Peyer's patch (tissue), 4 donors: ENCODE data around the gene ANKRD18A. TPM values are rescaled to one million over a fixed set of nuclear protein-coding genes. Genes with fewer than 3 reads are reported as not detected.

ENCODE experiments used
- DNase-seq, 3 donors: peaks; one replicate each; pipeline ENCODE4 v3.0.0-alpha.2; 2017 to 2019
- H3K27ac ChIP-seq, 4 donors: fragments of 200-600 bp; sonication (generic); one replicate each; pipeline ENCODE4 v1.5.1; 2016 to 2019
- H3K27me3 ChIP-seq, 2 donors: fragments of 200-600 bp; sonication (generic); one replicate each; pipeline ENCODE4 v1.5.1; 2019
- H3K36me3 ChIP-seq, 3 donors: fragments of 200-600 bp; sonication (generic); one replicate each; pipeline ENCODE4 v1.5.1; 2016 to 2019
- H3K4me1 ChIP-seq, 4 donors: fragments of 200-600 bp; sonication (generic); one replicate each; pipeline ENCODE4 v1.5.1; 2016 to 2019
- H3K4me3 ChIP-seq, 4 donors: fragments of 200-600 bp; sonication (generic); 1 replicate in 3 of 4; 2 replicates in 1 of 4; pipeline ENCODE4 v1.5.1; 2016 to 2019; ENCODE audit warnings: mild to moderate bottlenecking in 1 of 4
- H3K9me3 ChIP-seq, 4 donors: fragments of 200-600 bp; sonication (generic); one replicate each; pipeline ENCODE4 v1.5.1; 2016 to 2019; ENCODE audit warnings: mild to moderate bottlenecking in 1 of 4
- POLR2A ChIP-seq, 2 donors: fragments of 450-650 bp; IDR thresholded peaks; one replicate each; pipeline ENCODE4 v1.5.1; 2017; ENCODE audit warnings: antibody characterized with exemption in 2 of 2, mild to moderate bottlenecking in 2 of 2, moderate library complexity in 2 of 2
- total RNA-seq, 4 donors: library from RNA; depleted of rRNA; stranded (reverse); fragments of >200 nt; gene quantifications; one replicate each; pipeline ENCODE4 v1.1.0, GENCODE V29; 2016
- TF ChIP-seq, protein P1 (sequence below), 6 experiments: fragments of 450-650 bp in 4 of 6; fragments of 200-600 bp in 2 of 6; sonication (generic) in 1 of 6; IDR thresholded peaks; one replicate each; pipeline ENCODE4 v1.5.1; 2017 to 2019; ENCODE audit warnings: antibody characterized with exemption in 6 of 6, mild to moderate bottlenecking in 3 of 6, moderate library complexity in 1 of 6

Gene ANKRD18A
- total RNA-seq, 4 donors from 2014 or later, result 6.7 to 18.1 (median 11.9) TPM

DNA sequence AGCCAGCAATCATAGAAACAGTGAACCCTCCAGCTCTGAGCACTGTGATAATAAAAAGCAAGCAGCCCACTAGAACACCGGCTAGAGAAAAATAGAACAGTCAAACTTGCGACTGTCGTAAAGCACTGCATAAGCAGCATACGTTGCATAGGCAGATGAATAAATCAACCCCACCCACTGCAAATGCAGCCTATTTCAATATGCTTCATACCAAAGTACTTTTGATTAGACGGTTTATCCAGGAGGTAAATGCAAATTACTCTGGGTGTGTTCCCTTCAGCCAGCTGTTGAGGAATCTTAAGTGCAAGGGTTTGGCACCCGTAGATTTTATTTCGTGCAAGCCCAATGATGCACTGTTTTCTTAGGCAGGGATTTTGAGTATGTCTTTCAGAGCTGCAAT lies 32.1 kb upstream of the ANKRD18A start:
- Histone ChIP-seq H3K4me3 (no peak overlapping the region), H3K27ac (no peak overlapping the region), H3K27me3 (no peaks in the 10 kb centered on the region), H3K36me3 (no peaks in the 10 kb centered on the region), H3K9me3 (no peaks in the 10 kb centered on the region), H3K4me1 (no peaks in the 10 kb centered on the region)
- no peak for DNase-seq
- no peak for TF ChIP-seq POLR2A (IDR thresholded peaks at IDR 0.05)
- TF ChIP-seq, protein P1, sequence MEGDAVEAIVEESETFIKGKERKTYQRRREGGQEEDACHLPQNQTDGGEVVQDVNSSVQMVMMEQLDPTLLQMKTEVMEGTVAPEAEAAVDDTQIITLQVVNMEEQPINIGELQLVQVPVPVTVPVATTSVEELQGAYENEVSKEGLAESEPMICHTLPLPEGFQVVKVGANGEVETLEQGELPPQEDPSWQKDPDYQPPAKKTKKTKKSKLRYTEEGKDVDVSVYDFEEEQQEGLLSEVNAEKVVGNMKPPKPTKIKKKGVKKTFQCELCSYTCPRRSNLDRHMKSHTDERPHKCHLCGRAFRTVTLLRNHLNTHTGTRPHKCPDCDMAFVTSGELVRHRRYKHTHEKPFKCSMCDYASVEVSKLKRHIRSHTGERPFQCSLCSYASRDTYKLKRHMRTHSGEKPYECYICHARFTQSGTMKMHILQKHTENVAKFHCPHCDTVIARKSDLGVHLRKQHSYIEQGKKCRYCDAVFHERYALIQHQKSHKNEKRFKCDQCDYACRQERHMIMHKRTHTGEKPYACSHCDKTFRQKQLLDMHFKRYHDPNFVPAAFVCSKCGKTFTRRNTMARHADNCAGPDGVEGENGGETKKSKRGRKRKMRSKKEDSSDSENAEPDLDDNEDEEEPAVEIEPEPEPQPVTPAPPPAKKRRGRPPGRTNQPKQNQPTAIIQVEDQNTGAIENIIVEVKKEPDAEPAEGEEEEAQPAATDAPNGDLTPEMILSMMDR (IDR thresholded peaks at IDR 0.05), result no peak

DNA sequence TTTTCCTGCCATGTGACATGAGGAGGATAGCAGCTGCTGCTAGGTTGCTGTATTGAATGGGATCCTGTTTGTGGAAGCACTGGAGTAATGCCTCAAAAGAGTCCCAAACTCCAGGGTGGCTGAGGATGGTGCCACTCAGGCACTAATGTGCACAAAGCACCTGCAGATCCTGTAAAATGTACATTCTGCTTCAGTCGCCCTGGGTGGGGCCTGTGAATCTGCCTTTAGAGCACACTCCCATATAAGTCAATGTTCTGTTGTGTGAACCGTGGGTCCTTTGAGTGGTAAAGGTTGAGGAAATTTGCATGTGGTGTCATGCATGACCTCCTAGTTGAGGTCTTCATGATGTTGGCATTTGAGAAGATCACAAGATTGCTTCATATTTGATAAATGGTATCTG lies 31.6 kb upstream of the ANKRD18A start:
- H3K4me3 ChIP-seq, result no peak overlapping the region

DNA sequence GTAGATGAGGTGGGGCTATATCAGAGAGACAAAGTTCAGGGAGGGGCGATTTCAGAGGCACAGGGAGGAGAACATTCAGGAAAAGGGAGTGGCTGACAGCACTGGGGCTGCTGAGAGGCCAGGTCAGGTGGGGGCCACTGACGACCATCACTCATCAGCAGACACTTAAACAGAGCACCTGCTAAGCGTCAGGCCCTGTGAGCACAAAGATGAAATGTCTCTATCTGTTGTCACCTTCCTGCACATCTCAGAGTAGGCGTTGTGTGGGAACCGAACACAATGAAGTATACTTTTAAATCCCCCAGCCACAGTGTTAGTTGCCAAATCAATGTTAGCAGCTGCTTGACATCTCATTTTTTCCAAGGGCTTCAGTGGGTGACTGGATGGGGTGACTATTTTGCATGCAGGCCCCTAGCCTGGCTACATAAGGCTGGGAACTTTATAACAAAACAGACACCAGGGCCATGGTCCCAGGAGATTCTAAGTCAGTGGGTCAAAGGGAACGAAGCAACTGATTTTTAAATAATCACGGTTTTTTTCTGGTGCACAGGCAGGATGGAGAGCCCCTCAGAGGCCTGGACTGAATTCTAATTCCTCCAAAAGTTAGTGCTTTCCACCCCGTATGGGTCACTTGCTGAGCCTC lies 31.1 kb upstream of the ANKRD18A start:
- Histone ChIP-seq H3K27ac (no peak overlapping the region), H3K36me3 (no peaks in the 10 kb centered on the region), H3K4me3 (no peak overlapping the region), H3K4me1 (no peaks in the 10 kb centered on the region), H3K9me3 (no peaks in the 10 kb centered on the region), H3K27me3 (no peaks in the 10 kb centered on the region)
- DNase-seq, result no peak
- TF ChIP-seq POLR2A (IDR thresholded peaks at IDR 0.05), result no peak
- TF ChIP-seq, protein P1 (IDR thresholded peaks at IDR 0.05), result no peak

More for the DNA sequence above, 31.6 kb upstream of the ANKRD18A start:
- TF ChIP-seq, protein P1 (IDR thresholded peaks at IDR 0.05), result no peak
- TF ChIP-seq POLR2A (IDR thresholded peaks at IDR 0.05), result no peak
- Histone ChIP-seq H3K4me1 (no peaks in the 10 kb centered on the region), H3K9me3 (no peaks in the 10 kb centered on the region), H3K27me3 (no peaks in the 10 kb centered on the region), H3K36me3 (no peaks in the 10 kb centered on the region), H3K27ac (no peak overlapping the region)
- DNase-seq, result no peak

DNA sequence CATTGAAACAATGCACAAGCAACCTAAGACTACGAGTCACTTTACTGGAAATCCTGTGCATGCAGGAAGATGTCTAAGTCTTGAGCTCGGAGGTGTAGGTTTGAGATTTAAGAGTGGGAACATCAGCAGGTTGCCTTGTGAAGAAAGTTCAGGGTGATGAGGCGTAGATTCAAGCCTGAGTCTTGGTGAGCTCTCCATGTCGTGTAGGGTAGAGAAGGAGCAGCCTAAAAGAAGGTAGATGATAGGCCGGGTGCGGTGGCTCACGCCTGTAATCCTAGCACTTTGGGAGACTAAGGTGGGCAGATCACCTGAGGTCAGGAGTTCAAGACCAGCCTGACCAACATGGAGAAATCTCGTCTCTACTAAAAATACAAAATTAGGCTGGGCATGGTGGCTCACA lies 30.2 kb upstream of the ANKRD18A start:
- no peak overlapping the region for H3K27ac ChIP-seq
- H3K4me1 ChIP-seq, result no peaks in the 10 kb centered on the region
- no peaks in the 10 kb centered on the region for H3K36me3 ChIP-seq
- TF ChIP-seq POLR2A (IDR thresholded peaks at IDR 0.05), result no peak
- TF ChIP-seq, protein P1 (IDR thresholded peaks at IDR 0.05), result no peak
- no peak overlapping the region for H3K4me3 ChIP-seq
- no peaks in the 10 kb centered on the region for H3K27me3 ChIP-seq
- H3K9me3 ChIP-seq, result no peaks in the 10 kb centered on the region
- DNase-seq, result no peak

DNA sequence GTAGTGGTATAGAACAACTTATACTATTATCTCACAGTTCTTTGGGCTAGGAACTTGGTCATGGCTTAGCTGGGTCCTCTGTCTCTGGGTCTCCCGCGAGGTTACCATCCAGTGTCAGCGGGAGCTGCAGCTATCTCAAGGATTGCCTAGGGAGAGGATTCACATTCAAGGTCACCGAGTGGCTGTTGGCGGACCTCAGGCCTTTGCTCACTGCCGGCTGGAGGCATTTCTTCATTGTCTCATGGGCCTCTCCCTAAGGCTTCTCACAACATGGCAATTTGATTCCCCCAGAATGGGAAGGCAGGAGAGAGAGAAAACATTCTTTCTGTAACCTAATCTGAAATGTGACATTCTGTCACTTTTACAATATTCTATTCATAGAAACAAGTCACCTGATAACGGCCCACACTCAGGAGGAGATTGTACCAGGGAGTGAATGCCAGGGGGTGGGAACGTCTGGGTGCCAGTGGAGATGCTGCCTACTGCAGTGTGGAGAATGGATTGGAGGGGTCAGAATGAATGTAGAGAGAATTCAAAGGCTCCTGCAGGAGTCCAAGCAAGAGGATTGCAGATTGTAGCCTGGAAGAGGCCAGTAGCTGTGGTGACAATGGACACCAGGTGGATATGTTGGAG lies 29.5 kb upstream of the ANKRD18A start:
- DNase-seq, result no peak
- H3K36me3 ChIP-seq, result no peaks in the 10 kb centered on the region
- no peaks in the 10 kb centered on the region for H3K27me3 ChIP-seq
- H3K4me1 ChIP-seq, result no peaks in the 10 kb centered on the region
- no peaks in the 10 kb centered on the region for H3K9me3 ChIP-seq
- TF ChIP-seq, protein P1 (IDR thresholded peaks at IDR 0.05), result no peak
- TF ChIP-seq POLR2A (IDR thresholded peaks at IDR 0.05), result no peak
- no peak overlapping the region for H3K4me3 ChIP-seq
- no peak overlapping the region for H3K27ac ChIP-seq
